ENCODE data around the gene DNHD1.

DNA sequence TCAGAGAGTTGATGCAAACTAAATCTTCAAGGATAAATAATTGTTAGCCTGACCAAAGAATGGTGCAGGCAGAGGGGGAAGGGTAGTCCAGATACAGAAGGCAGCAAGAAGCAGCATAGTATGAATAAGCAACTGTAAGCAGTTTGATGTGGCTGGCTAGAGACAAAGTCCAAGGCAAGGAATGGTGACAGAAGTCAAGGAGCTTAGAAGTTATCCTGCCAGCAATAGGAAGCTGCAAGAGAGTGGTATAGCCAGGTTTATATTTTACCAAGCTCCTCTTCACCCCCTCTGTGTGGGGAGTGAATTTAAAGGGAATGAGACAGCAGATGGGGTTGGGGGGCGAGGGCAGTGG, 38.0 kb upstream of the DNHD1 start:
- TF ChIP-seq POLR2AphosphoS5 (IDR thresholded peaks at IDR 0.05; ENCODE audit: low read depth) (no peak), CREB1 (CRISPR knock-in tag; IDR thresholded peaks at IDR 0.05; ENCODE audit: low read depth) (no peak), EZH2 (IDR thresholded peaks at IDR 0.05; ENCODE audit: low read depth, unreplicated experiment) (no peak)
- TF ChIP-seq, protein P1, sequence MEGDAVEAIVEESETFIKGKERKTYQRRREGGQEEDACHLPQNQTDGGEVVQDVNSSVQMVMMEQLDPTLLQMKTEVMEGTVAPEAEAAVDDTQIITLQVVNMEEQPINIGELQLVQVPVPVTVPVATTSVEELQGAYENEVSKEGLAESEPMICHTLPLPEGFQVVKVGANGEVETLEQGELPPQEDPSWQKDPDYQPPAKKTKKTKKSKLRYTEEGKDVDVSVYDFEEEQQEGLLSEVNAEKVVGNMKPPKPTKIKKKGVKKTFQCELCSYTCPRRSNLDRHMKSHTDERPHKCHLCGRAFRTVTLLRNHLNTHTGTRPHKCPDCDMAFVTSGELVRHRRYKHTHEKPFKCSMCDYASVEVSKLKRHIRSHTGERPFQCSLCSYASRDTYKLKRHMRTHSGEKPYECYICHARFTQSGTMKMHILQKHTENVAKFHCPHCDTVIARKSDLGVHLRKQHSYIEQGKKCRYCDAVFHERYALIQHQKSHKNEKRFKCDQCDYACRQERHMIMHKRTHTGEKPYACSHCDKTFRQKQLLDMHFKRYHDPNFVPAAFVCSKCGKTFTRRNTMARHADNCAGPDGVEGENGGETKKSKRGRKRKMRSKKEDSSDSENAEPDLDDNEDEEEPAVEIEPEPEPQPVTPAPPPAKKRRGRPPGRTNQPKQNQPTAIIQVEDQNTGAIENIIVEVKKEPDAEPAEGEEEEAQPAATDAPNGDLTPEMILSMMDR (conservative IDR thresholded peaks at IDR 0.05; ENCODE audit: low read depth in 2 of 2): no peak
